H1 (cell line): ENCODE data around the gene SGPP2. TPM values are rescaled to one million over a fixed set of nuclear protein-coding genes. Genes with fewer than 3 reads are reported as not detected.

Experiments used
- CTCF ChIA-PET: fragments of 300-600 bp; sonication (Branson Sonifier 250); formaldehyde crosslinking; loops from one replicate; lab custom pipeline; 2021; ENCODE audit not compliant: partially characterized antibody; lab: Charles Lee
- POLR2A ChIA-PET: fragments of 300-600 bp; sonication (Branson Sonifier 250); formaldehyde crosslinking; loops from one replicate; lab custom pipeline; 2021; ENCODE audit warnings: inconsistent platforms; ENCODE audit not compliant: partially characterized antibody; lab: Charles Lee
- DNase-seq, 2 experiments: peaks; one replicate each; pipeline versions ENCODE4 v3.0.0 to v3.0.0-alpha.2; 2010 to 2022; ENCODE audit warnings: low spot score in 2 of 2, low read depth in 1 of 2, mixed read lengths in 1 of 2
- FAIRE-seq: peaks from 2 replicates; lab custom pipeline; 2011; peaks lifted over from hg19 to GRCh38; lab: Jason Lieb, UNC
- H2AFZ ChIP-seq: 2 replicates; pipeline ENCODE4 v1.8.1; 2012; ENCODE audit warnings: low read length, inconsistent platforms
- H2AK5ac ChIP-seq: 2 replicates; pipeline ENCODE4 v1.6.1; 2013; ENCODE audit warnings: low read depth, low read length
- H2BK120ac ChIP-seq: replicated peaks from 2 replicates; pipeline ENCODE3; 2013; ENCODE audit warnings: low read depth, low read length, inconsistent platforms
- H2BK12ac ChIP-seq: 2 replicates; pipeline ENCODE4 v1.6.1; 2013; ENCODE audit warnings: low read depth, low read length
- H2BK15ac ChIP-seq: 2 replicates; pipeline ENCODE4 v1.6.1; 2013; ENCODE audit warnings: low read length
- H2BK20ac ChIP-seq: 2 replicates; pipeline ENCODE4 v1.6.1; 2013; ENCODE audit warnings: low read length
- H2BK5ac ChIP-seq: 2 replicates; pipeline ENCODE4 v1.6.1; 2013; ENCODE audit warnings: low read depth, low read length
- H3K14ac ChIP-seq: 2 replicates; pipeline ENCODE4 v1.6.1; 2013; ENCODE audit warnings: inconsistent platforms; ENCODE audit not compliant: insufficient read length
- H3K18ac ChIP-seq: 2 replicates; pipeline ENCODE4 v1.6.1; 2013; ENCODE audit warnings: low read length; ENCODE audit errors: extremely low read depth
- H3K23ac ChIP-seq: 2 replicates; pipeline ENCODE4 v1.6.1; 2013; ENCODE audit warnings: inconsistent platforms; ENCODE audit not compliant: insufficient read length
- H3K23me2 ChIP-seq: 2 replicates; pipeline ENCODE4 v1.6.1; 2013; ENCODE audit warnings: low read depth, low read length
- H3K27ac ChIP-seq: 2 replicates; pipeline ENCODE4 v1.6.1; 2011; ENCODE audit warnings: low read depth, low read length, inconsistent platforms
- H3K27me3 ChIP-seq, 4 experiments: replicated peaks in 1 of 4; 1 replicate in 1 of 4; 2 replicates in 3 of 4; pipeline versions ENCODE4 v1.6.1 to v1.8.1; 2011 to 2013; ENCODE audit warnings: low read length in 3 of 4, mild to moderate bottlenecking in 3 of 4, inconsistent platforms in 2 of 4, mixed read lengths in 2 of 4, moderate library complexity in 1 of 4; ENCODE audit not compliant: control insufficient read depth in 3 of 4, insufficient read depth in 3 of 4; ENCODE audit errors: extremely low read depth in 1 of 4
- H3K36me3 ChIP-seq, 4 experiments: 2 replicates each; pipeline versions ENCODE4 v1.6.1 to v1.8.1; 2011 to 2013; ENCODE audit warnings: mild to moderate bottlenecking in 4 of 4, low read length in 3 of 4, moderate library complexity in 2 of 4, control low read depth in 1 of 4, inconsistent platforms in 1 of 4; ENCODE audit not compliant: insufficient read depth in 4 of 4, control insufficient read depth in 2 of 4
- H3K4ac ChIP-seq: replicated peaks from 2 replicates; pipeline ENCODE3; 2013; ENCODE audit warnings: low read length, low read depth, mixed read lengths, inconsistent platforms; ENCODE audit not compliant: insufficient read length
- H3K4me1 ChIP-seq, 4 experiments: replicated peaks in 1 of 4; 1 replicate in 1 of 4; 2 replicates in 3 of 4; pipeline versions ENCODE4 v1.6.1 to v1.8.1; 2011 to 2013; ENCODE audit warnings: low read length in 3 of 4, inconsistent platforms in 2 of 4, mixed read lengths in 1 of 4; ENCODE audit not compliant: insufficient read depth in 4 of 4, control insufficient read depth in 3 of 4
- H3K4me2 ChIP-seq, 2 experiments: 2 replicates each; pipeline versions ENCODE4 v1.6.1 to v1.8.1; 2011 to 2013; ENCODE audit warnings: low read depth in 2 of 2, low read length in 2 of 2, control low read depth in 1 of 2, inconsistent platforms in 1 of 2, mild to moderate bottlenecking in 1 of 2; ENCODE audit not compliant: insufficient read depth in 1 of 2
- H3K4me3 ChIP-seq, 4 experiments: fragments of 200-600, 300-600 bp in 1 of 4; sonication (generic), shearing (Covaris generic), sonication (Bioruptor Twin) in 1 of 4; 2 replicates each; pipeline versions ENCODE4 v1.5.1 to v1.8.1; 2011 to 2016; ENCODE audit warnings: low read length in 4 of 4, low read depth in 3 of 4, control low read depth in 2 of 4, inconsistent platforms in 2 of 4, mild to moderate bottlenecking in 2 of 4, mixed read lengths in 1 of 4, moderate library complexity in 1 of 4; ENCODE audit not compliant: insufficient read depth in 2 of 4; ENCODE audit errors: extremely low read depth in 1 of 4
- H3K56ac ChIP-seq: replicated peaks from 2 replicates; pipeline ENCODE3; 2013; ENCODE audit warnings: low read depth, mild to moderate bottlenecking, mixed read lengths, low read length, inconsistent platforms; ENCODE audit not compliant: insufficient read length
- H3K79me1 ChIP-seq: 2 replicates; pipeline ENCODE4 v1.6.1; 2013; ENCODE audit warnings: low read depth, low read length, control low read depth
- H3K79me2 ChIP-seq, 2 experiments: 2 replicates each; pipeline versions ENCODE4 v1.6.1 to v1.8.1; 2012 to 2013; ENCODE audit warnings: low read length in 2 of 2, mild to moderate bottlenecking in 2 of 2, inconsistent platforms in 1 of 2; ENCODE audit not compliant: insufficient read depth in 2 of 2, control insufficient read depth in 1 of 2
- H3K9ac ChIP-seq, 4 experiments: replicated peaks in 1 of 4; 1 replicate in 1 of 4; 2 replicates in 3 of 4; pipeline versions ENCODE4 v1.6.1 to v1.8.1; 2011 to 2013; ENCODE audit warnings: low read depth in 3 of 4, low read length in 3 of 4, control low read depth in 2 of 4, mild to moderate bottlenecking in 2 of 4, moderate library complexity in 2 of 4, inconsistent platforms in 1 of 4; ENCODE audit errors: extremely low read depth in 1 of 4
- H3K9me3 ChIP-seq, 2 experiments: 2 replicates each; pipeline versions ENCODE4 v1.6.1 to v1.8.1; 2012 to 2013; ENCODE audit warnings: mild to moderate bottlenecking in 2 of 2, moderate library complexity in 2 of 2, control low read depth in 1 of 2, inconsistent platforms in 1 of 2, low read depth in 1 of 2, low read length in 1 of 2, mixed read lengths in 1 of 2; ENCODE audit not compliant: insufficient read depth in 2 of 2
- H4K20me1 ChIP-seq, 2 experiments: replicated peaks in 1 of 2; 2 replicates each; pipeline versions ENCODE3 to v1.8.1; 2011 to 2013; ENCODE audit warnings: inconsistent platforms in 2 of 2, low read length in 2 of 2, mild to moderate bottlenecking in 1 of 2; ENCODE audit not compliant: insufficient read depth in 2 of 2, control insufficient read depth in 1 of 2
- H4K5ac ChIP-seq: 2 replicates; pipeline ENCODE4 v1.6.1; 2013; ENCODE audit warnings: low read length, low read depth, mixed read lengths, inconsistent platforms; ENCODE audit not compliant: insufficient read length
- H4K8ac ChIP-seq: 2 replicates; pipeline ENCODE4 v1.8.0; 2013; ENCODE audit warnings: mild to moderate bottlenecking, moderate library complexity, low read length, inconsistent platforms; ENCODE audit not compliant: insufficient read depth; ENCODE audit errors: extremely low read depth
- H4K91ac ChIP-seq: replicated peaks from 2 replicates; pipeline ENCODE3; 2013; ENCODE audit warnings: low read length, mixed read lengths, inconsistent platforms; ENCODE audit not compliant: insufficient read length
- CTCF ChIP-seq, 3 experiments: IDR thresholded peaks; 1 replicate in 2 of 3; 2 replicates in 1 of 3; pipeline versions ENCODE4 v1.5.1 to v1.6.1; 2011; ENCODE audit warnings: low read length in 3 of 3, mild to moderate bottlenecking in 3 of 3, inconsistent platforms in 2 of 3, low read depth in 1 of 3, moderate library complexity in 1 of 3; ENCODE audit not compliant: insufficient read depth in 1 of 3; ENCODE audit errors: control extremely low read depth in 1 of 3
- EZH2 ChIP-seq: fragments of 200-600 bp; sonication (generic); IDR thresholded peaks from 2 replicates; pipeline ENCODE4 v1.7.1; 2012; ENCODE audit warnings: low read depth, mild to moderate bottlenecking, moderate library complexity, low read length, inconsistent platforms; ENCODE audit not compliant: severe bottlenecking
- HDAC6 ChIP-seq: IDR thresholded peaks from one replicate; pipeline ENCODE4 v1.7.1; 2012; ENCODE audit warnings: low read depth, mild to moderate bottlenecking, inconsistent platforms, low read length, moderate library complexity
- JUN ChIP-seq: IDR thresholded peaks from 2 replicates; pipeline ENCODE4 v1.6.1; 2011; ENCODE audit warnings: low read depth, mild to moderate bottlenecking, improper control_type of control experiment, low read length
- KDM5A ChIP-seq: fragments of 200-600 bp; IDR thresholded peaks from 2 replicates; pipeline ENCODE4 v1.7.1; 2012; ENCODE audit warnings: mild to moderate bottlenecking, low read length, inconsistent platforms, mixed read lengths
- NANOG ChIP-seq: IDR thresholded peaks from 2 replicates; pipeline ENCODE4 v1.6.1; 2011; ENCODE audit warnings: low read length, low read depth, mild to moderate bottlenecking, inconsistent platforms; ENCODE audit not compliant: insufficient read depth, poor library complexity, severe bottlenecking
- SP4 ChIP-seq: IDR thresholded peaks from 2 replicates; pipeline ENCODE4 v1.6.1; 2012; ENCODE audit warnings: low read length, inconsistent platforms
- TAF1 ChIP-seq: IDR thresholded peaks from 2 replicates; pipeline ENCODE4 v1.6.1; 2011; ENCODE audit warnings: mild to moderate bottlenecking, low read depth, low read length
- ZNF274 ChIP-seq: IDR thresholded peaks from 2 replicates; pipeline ENCODE4 v1.7.0; 2012; ENCODE audit warnings: low read length, borderline replicate concordance; ENCODE audit errors: extremely low read depth
- WGBS, 2 experiments: shearing (Covaris generic) in 1 of 2; methylation state at CpG; one replicate each; pipeline versions ENCODE4 v1.1.6 to v1.1.7; 2013 to 2015; ENCODE audit warnings: low lambda C conversion rate in 2 of 2, mixed read lengths in 2 of 2, inconsistent platforms in 1 of 2, low coverage in 1 of 2, missing lambda C conversion rate in 1 of 2; ENCODE audit not compliant: insufficient replicate concordance in 2 of 2, insufficient coverage in 1 of 2, insufficient read length in 1 of 2; ENCODE audit errors: extremely low coverage in 1 of 2, missing lambda C conversion rate in 1 of 2; 5-methylcytosine and 5-hydroxymethylcytosine counted together
- polyA plus RNA-seq, 7 experiments: library from polyadenylated mRNA; depleted of rRNA in 3 of 7; stranded (reverse) in 5 of 7; unstranded in 2 of 7; fragments of >200 nt in 5 of 7; fragments of 200-250 nt in 2 of 7; gene quantifications; 1 replicate in 5 of 7; 2 replicates in 1 of 7; 4 replicates in 1 of 7; pipeline versions ENCODE4 v1.2.1 to v1.2.3, GENCODE V29; 2011 to 2013; ENCODE audit warnings: missing spikeins in 2 of 7, mixed read lengths in 2 of 7
- total RNA-seq: library from RNA; stranded (reverse); fragmentation: NEBNext Ultra II Directional; extraction: Animal tissue kit (Norgen Biotek cat#: 25700); gene quantifications from 2 replicates; pipeline ENCODE4 v1.2.1, GENCODE V29; 2021
- TF ChIP-seq, protein P1 (sequence below): IDR thresholded peaks from 2 replicates; pipeline ENCODE4 v1.6.1; 2011; ENCODE audit warnings: low read depth, mild to moderate bottlenecking, low read length; ENCODE audit not compliant: insufficient read depth

SGPP2 gene
- total and polyA plus RNA-seq, 2 of the 8 experiments (the other 6 are each of a cell fraction or from before 2014, with no cell fraction given) = 0.29 TPM; not detected in 1

- H3K56ac ChIP-seq = no peak overlapping the region
- no peaks in the 10 kb centered on the region for H3K79me1 ChIP-seq
- no peaks in the 10 kb centered on the region for H3K79me2 ChIP-seq
- DNase-seq (no peak), FAIRE-seq (no peak)
- H3K4me3 ChIP-seq = no peak overlapping the region
- H2AK5ac ChIP-seq = no peak overlapping the region
- H4K5ac ChIP-seq = no peak overlapping the region
- no peak overlapping the region for H2BK20ac ChIP-seq
- no peaks in the 10 kb centered on the region for H3K9me3 ChIP-seq
- H2BK15ac ChIP-seq = no peak overlapping the region
- H3K27me3 ChIP-seq = peaks cover 3 to 11% (median 4%) of the 10 kb centered on the region in 4 experiments; a peak in 4 of 7 replicates
- no peak overlapping the region for H3K18ac ChIP-seq
- no peak overlapping the region for H2AFZ ChIP-seq
- H3K14ac ChIP-seq = no peak overlapping the region
- POLR2A ChIA-PET = no interaction called here
- H3K23ac ChIP-seq = no peak overlapping the region
- no peak overlapping the region for H4K8ac ChIP-seq
- no peak overlapping the region for H3K4ac ChIP-seq
- H3K36me3 ChIP-seq = no peaks in the 10 kb centered on the region
- no peak overlapping the region for H4K91ac ChIP-seq
- WGBS, 2 experiments = 91% methylated on average over 5 of the region's 5 CpGs; no CpG with 5 or more reads in 1 of the 2 experiments
- no peak overlapping the region for H2BK5ac ChIP-seq
- H2BK120ac ChIP-seq = no peak overlapping the region
- peaks cover 0 to 4% (median 0%) of the 10 kb centered on the region in 4 experiments; a peak in 2 of 7 replicates for H3K4me1 ChIP-seq
- no peak overlapping the region for H2BK12ac ChIP-seq
- CTCF ChIA-PET = no interaction called here
- no peaks in the 10 kb centered on the region for H4K20me1 ChIP-seq
- no peak overlapping the region for H3K27ac ChIP-seq
- H3K9ac ChIP-seq = no peak overlapping the region
- H3K4me2 ChIP-seq = no peak overlapping the region
- H3K23me2 ChIP-seq = no peaks in the 10 kb centered on the region
- TF ChIP-seq NANOG (no peak), SP4 (no peak), JUN (no peak), KDM5A (no peak), EZH2 (no peak), TAF1 (no peak), HDAC6 (no peak), ZNF274 (no peak), CTCF (IDR thresholded peaks at IDR 0.05; ENCODE audit: control extremely low read depth in 1 of 3, insufficient read depth in 1 of 3, low read depth in 1 of 3, low read length in 3 of 3) (no peak)
- TF ChIP-seq, protein P1, sequence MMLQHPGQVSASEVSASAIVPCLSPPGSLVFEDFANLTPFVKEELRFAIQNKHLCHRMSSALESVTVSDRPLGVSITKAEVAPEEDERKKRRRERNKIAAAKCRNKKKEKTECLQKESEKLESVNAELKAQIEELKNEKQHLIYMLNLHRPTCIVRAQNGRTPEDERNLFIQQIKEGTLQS = no peak
Observed at GRCh38 chr2:222480497-222480896, 56.2 kb downstream of the SGPP2 start.
